ENCODE measurements around the gene ELANE. TPM values are rescaled to one million over a fixed set of nuclear protein-coding genes. Genes with fewer than 3 reads are reported as not detected.

The ELANE gene
- total and polyA plus RNA-seq, 9 of the 15 experiments (the other 6 are each of a cell fraction or from before 2014, with no cell fraction given), result not detected

DNA sequence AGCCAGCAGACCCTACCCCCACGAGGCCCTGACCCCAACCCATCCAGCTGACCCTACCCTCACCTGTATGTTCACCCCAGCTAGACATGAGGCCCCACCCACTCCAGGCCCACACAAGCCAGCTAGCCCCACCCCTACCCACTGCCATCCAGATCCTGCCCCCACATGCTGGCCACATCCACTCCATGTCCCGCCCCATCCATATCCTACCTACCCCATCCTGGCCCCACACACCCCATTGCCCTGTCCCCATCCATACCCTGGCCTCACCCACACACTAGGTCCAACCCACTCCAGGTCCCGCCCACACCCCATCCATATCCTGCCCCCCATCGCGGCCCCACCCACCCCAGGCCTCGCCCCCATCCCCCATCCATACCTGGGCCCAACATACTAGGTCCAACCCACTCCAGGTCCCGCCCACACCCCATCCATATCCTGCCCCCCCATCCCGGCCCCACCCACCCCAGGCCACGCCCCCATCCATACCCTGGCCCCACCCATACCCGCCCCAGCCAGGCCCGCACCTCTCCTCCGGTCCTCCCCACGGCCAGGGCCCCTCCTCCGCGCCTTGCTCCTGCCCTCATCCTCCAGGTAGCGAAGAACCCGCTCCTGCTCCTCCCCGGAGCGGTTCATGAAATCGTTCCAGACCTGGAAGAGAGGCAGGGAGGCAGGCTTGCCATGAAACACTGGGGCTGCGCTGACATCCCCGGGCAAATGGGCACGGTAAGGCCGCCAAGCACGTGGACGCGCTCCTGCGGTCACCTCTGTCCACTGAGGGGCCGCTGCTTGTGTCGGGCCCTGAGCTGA lies 48.4 kb downstream of the ELANE start (continued):
- TF ChIP-seq, protein P1, sequence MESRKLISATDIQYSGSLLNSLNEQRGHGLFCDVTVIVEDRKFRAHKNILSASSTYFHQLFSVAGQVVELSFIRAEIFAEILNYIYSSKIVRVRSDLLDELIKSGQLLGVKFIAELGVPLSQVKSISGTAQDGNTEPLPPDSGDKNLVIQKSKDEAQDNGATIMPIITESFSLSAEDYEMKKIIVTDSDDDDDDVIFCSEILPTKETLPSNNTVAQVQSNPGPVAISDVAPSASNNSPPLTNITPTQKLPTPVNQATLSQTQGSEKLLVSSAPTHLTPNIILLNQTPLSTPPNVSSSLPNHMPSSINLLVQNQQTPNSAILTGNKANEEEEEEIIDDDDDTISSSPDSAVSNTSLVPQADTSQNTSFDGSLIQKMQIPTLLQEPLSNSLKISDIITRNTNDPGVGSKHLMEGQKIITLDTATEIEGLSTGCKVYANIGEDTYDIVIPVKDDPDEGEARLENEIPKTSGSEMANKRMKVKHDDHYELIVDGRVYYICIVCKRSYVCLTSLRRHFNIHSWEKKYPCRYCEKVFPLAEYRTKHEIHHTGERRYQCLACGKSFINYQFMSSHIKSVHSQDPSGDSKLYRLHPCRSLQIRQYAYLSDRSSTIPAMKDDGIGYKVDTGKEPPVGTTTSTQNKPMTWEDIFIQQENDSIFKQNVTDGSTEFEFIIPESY (CRISPR knock-in tag; IDR thresholded peaks at IDR 0.05), result peak; percentile 96
- TF ChIP-seq, protein P2, sequence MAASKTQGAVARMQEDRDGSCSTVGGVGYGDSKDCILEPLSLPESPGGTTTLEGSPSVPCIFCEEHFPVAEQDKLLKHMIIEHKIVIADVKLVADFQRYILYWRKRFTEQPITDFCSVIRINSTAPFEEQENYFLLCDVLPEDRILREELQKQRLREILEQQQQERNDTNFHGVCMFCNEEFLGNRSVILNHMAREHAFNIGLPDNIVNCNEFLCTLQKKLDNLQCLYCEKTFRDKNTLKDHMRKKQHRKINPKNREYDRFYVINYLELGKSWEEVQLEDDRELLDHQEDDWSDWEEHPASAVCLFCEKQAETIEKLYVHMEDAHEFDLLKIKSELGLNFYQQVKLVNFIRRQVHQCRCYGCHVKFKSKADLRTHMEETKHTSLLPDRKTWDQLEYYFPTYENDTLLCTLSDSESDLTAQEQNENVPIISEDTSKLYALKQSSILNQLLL (CRISPR knock-in tag; IDR thresholded peaks at IDR 0.05; ENCODE audit: borderline replicate concordance), result no peak
- TF ChIP-seq MIER1 (IDR thresholded peaks at IDR 0.05; ENCODE audit: low read depth), result no peak
- no peak for TF ChIP-seq STAT5A (IDR thresholded peaks at IDR 0.05; ENCODE audit: borderline replicate concordance, low read length)
- TF ChIP-seq, protein P3, sequence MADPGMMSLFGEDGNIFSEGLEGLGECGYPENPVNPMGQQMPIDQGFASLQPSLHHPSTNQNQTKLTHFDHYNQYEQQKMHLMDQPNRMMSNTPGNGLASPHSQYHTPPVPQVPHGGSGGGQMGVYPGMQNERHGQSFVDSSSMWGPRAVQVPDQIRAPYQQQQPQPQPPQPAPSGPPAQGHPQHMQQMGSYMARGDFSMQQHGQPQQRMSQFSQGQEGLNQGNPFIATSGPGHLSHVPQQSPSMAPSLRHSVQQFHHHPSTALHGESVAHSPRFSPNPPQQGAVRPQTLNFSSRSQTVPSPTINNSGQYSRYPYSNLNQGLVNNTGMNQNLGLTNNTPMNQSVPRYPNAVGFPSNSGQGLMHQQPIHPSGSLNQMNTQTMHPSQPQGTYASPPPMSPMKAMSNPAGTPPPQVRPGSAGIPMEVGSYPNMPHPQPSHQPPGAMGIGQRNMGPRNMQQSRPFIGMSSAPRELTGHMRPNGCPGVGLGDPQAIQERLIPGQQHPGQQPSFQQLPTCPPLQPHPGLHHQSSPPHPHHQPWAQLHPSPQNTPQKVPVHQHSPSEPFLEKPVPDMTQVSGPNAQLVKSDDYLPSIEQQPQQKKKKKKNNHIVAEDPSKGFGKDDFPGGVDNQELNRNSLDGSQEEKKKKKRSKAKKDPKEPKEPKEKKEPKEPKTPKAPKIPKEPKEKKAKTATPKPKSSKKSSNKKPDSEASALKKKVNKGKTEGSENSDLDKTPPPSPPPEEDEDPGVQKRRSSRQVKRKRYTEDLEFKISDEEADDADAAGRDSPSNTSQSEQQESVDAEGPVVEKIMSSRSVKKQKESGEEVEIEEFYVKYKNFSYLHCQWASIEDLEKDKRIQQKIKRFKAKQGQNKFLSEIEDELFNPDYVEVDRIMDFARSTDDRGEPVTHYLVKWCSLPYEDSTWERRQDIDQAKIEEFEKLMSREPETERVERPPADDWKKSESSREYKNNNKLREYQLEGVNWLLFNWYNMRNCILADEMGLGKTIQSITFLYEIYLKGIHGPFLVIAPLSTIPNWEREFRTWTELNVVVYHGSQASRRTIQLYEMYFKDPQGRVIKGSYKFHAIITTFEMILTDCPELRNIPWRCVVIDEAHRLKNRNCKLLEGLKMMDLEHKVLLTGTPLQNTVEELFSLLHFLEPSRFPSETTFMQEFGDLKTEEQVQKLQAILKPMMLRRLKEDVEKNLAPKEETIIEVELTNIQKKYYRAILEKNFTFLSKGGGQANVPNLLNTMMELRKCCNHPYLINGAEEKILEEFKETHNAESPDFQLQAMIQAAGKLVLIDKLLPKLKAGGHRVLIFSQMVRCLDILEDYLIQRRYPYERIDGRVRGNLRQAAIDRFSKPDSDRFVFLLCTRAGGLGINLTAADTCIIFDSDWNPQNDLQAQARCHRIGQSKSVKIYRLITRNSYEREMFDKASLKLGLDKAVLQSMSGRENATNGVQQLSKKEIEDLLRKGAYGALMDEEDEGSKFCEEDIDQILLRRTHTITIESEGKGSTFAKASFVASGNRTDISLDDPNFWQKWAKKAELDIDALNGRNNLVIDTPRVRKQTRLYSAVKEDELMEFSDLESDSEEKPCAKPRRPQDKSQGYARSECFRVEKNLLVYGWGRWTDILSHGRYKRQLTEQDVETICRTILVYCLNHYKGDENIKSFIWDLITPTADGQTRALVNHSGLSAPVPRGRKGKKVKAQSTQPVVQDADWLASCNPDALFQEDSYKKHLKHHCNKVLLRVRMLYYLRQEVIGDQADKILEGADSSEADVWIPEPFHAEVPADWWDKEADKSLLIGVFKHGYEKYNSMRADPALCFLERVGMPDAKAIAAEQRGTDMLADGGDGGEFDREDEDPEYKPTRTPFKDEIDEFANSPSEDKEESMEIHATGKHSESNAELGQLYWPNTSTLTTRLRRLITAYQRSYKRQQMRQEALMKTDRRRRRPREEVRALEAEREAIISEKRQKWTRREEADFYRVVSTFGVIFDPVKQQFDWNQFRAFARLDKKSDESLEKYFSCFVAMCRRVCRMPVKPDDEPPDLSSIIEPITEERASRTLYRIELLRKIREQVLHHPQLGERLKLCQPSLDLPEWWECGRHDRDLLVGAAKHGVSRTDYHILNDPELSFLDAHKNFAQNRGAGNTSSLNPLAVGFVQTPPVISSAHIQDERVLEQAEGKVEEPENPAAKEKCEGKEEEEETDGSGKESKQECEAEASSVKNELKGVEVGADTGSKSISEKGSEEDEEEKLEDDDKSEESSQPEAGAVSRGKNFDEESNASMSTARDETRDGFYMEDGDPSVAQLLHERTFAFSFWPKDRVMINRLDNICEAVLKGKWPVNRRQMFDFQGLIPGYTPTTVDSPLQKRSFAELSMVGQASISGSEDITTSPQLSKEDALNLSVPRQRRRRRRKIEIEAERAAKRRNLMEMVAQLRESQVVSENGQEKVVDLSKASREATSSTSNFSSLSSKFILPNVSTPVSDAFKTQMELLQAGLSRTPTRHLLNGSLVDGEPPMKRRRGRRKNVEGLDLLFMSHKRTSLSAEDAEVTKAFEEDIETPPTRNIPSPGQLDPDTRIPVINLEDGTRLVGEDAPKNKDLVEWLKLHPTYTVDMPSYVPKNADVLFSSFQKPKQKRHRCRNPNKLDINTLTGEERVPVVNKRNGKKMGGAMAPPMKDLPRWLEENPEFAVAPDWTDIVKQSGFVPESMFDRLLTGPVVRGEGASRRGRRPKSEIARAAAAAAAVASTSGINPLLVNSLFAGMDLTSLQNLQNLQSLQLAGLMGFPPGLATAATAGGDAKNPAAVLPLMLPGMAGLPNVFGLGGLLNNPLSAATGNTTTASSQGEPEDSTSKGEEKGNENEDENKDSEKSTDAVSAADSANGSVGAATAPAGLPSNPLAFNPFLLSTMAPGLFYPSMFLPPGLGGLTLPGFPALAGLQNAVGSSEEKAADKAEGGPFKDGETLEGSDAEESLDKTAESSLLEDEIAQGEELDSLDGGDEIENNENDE (IDR thresholded peaks at IDR 0.05; ENCODE audit: low read depth, low read length), result no peak
- TF ChIP-seq ARNT (IDR thresholded peaks at IDR 0.05), result no peak
- TF ChIP-seq, protein P4, sequence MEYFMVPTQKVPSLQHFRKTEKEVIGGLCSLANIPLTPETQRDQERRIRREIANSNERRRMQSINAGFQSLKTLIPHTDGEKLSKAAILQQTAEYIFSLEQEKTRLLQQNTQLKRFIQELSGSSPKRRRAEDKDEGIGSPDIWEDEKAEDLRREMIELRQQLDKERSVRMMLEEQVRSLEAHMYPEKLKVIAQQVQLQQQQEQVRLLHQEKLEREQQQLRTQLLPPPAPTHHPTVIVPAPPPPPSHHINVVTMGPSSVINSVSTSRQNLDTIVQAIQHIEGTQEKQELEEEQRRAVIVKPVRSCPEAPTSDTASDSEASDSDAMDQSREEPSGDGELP (CRISPR knock-in tag; IDR thresholded peaks at IDR 0.05; ENCODE audit: borderline replicate concordance), result peak; percentile 36; the same call in 1 of the 2 replicates
- TF ChIP-seq MEIS2 (IDR thresholded peaks at IDR 0.05; ENCODE audit: partially characterized antibody), result no peak
- TF ChIP-seq L3MBTL2 (IDR thresholded peaks at IDR 0.05), result peak; percentile 66; the same call in 1 of the 2 replicates
- TF ChIP-seq, protein P5, sequence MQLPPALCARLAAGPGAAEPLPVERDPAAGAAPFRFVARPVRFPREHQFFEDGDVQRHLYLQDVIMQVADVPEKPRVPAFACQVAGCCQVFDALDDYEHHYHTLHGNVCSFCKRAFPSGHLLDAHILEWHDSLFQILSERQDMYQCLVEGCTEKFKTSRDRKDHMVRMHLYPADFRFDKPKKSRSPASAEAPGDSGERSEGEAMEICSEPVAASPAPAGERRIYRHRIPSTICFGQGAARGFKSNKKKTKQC (CRISPR knock-in tag; IDR thresholded peaks at IDR 0.05), result no peak
